Panc1 (cell line): ENCODE data around the gene POLD2.
A peak's percentile ranks its signal among the peaks of the same experiment; 100 is the strongest.

Experiments used
- CTCF ChIP-seq: fragments of 450-650 bp; IDR thresholded peaks from 2 replicates; pipeline ENCODE4 v1.5.1; 2017; ENCODE audit warnings: mild to moderate bottlenecking
- POLR2AphosphoS5 ChIP-seq: IDR thresholded peaks from 2 replicates; pipeline ENCODE4 v1.6.1; 2012; ENCODE audit warnings: mild to moderate bottlenecking, low read depth, low read length, moderate library complexity
- REST ChIP-seq, 2 experiments: IDR thresholded peaks; 2 replicates each; pipeline ENCODE4 v1.6.1; 2011 to 2012; ENCODE audit warnings: low read depth in 2 of 2, control low read depth in 1 of 2, low read length in 1 of 2, mild to moderate bottlenecking in 1 of 2, moderate library complexity in 1 of 2; ENCODE audit not compliant: insufficient read depth in 1 of 2

GRCh38 chr7:44066111-44066460 lies 57.3 kb downstream of the POLD2 start:
- TF ChIP-seq CTCF, result no peak
- 0 out of 2 replicates have a peak, but pooled peaks have one; percentile 10 for TF ChIP-seq POLR2AphosphoS5
- TF ChIP-seq REST (IDR thresholded peaks at IDR 0.05; ENCODE audit: insufficient read depth in 1 of 2, low read depth in 2 of 2, low read length in 1 of 2), result no peak
